H1 (cell line): ENCODE data around the gene HDLBP. TPM values are rescaled to one million over a fixed set of nuclear protein-coding genes. Genes with fewer than 3 reads are reported as not detected.
A peak's percentile ranks its signal among the peaks of the same experiment; 100 is the strongest.

Source experiments
- CTCF ChIA-PET: fragments of 300-600 bp; sonication (Branson Sonifier 250); formaldehyde crosslinking; loops from one replicate; lab custom pipeline; 2021; ENCODE audit not compliant: partially characterized antibody; lab: Charles Lee
- POLR2A ChIA-PET: fragments of 300-600 bp; sonication (Branson Sonifier 250); formaldehyde crosslinking; loops from one replicate; lab custom pipeline; 2021; ENCODE audit warnings: inconsistent platforms; ENCODE audit not compliant: partially characterized antibody; lab: Charles Lee
- DNase-seq, 2 experiments: peaks; one replicate each; pipeline versions ENCODE4 v3.0.0 to v3.0.0-alpha.2; 2010 to 2022; ENCODE audit warnings: low spot score in 2 of 2, low read depth in 1 of 2, mixed read lengths in 1 of 2
- FAIRE-seq: peaks from 2 replicates; lab custom pipeline; 2011; peaks lifted over from hg19 to GRCh38; lab: Jason Lieb, UNC
- H2AFZ ChIP-seq: 2 replicates; pipeline ENCODE4 v1.8.1; 2012; ENCODE audit warnings: low read length, inconsistent platforms
- H2AK5ac ChIP-seq: 2 replicates; pipeline ENCODE4 v1.6.1; 2013; ENCODE audit warnings: low read depth, low read length
- H2BK120ac ChIP-seq: replicated peaks from 2 replicates; pipeline ENCODE3; 2013; ENCODE audit warnings: low read depth, low read length, inconsistent platforms
- H2BK12ac ChIP-seq: 2 replicates; pipeline ENCODE4 v1.6.1; 2013; ENCODE audit warnings: low read depth, low read length
- H2BK15ac ChIP-seq: 2 replicates; pipeline ENCODE4 v1.6.1; 2013; ENCODE audit warnings: low read length
- H2BK20ac ChIP-seq: 2 replicates; pipeline ENCODE4 v1.6.1; 2013; ENCODE audit warnings: low read length
- H2BK5ac ChIP-seq: 2 replicates; pipeline ENCODE4 v1.6.1; 2013; ENCODE audit warnings: low read depth, low read length
- H3K14ac ChIP-seq: 2 replicates; pipeline ENCODE4 v1.6.1; 2013; ENCODE audit warnings: inconsistent platforms; ENCODE audit not compliant: insufficient read length
- H3K18ac ChIP-seq: 2 replicates; pipeline ENCODE4 v1.6.1; 2013; ENCODE audit warnings: low read length; ENCODE audit errors: extremely low read depth
- H3K23ac ChIP-seq: 2 replicates; pipeline ENCODE4 v1.6.1; 2013; ENCODE audit warnings: inconsistent platforms; ENCODE audit not compliant: insufficient read length
- H3K23me2 ChIP-seq: 2 replicates; pipeline ENCODE4 v1.6.1; 2013; ENCODE audit warnings: low read depth, low read length
- H3K27ac ChIP-seq: 2 replicates; pipeline ENCODE4 v1.6.1; 2011; ENCODE audit warnings: low read depth, low read length, inconsistent platforms
- H3K27me3 ChIP-seq, 4 experiments: replicated peaks in 1 of 4; 1 replicate in 1 of 4; 2 replicates in 3 of 4; pipeline versions ENCODE4 v1.6.1 to v1.8.1; 2011 to 2013; ENCODE audit warnings: low read length in 3 of 4, mild to moderate bottlenecking in 3 of 4, inconsistent platforms in 2 of 4, mixed read lengths in 2 of 4, moderate library complexity in 1 of 4; ENCODE audit not compliant: control insufficient read depth in 3 of 4, insufficient read depth in 3 of 4; ENCODE audit errors: extremely low read depth in 1 of 4
- H3K36me3 ChIP-seq, 4 experiments: 2 replicates each; pipeline versions ENCODE4 v1.6.1 to v1.8.1; 2011 to 2013; ENCODE audit warnings: mild to moderate bottlenecking in 4 of 4, low read length in 3 of 4, moderate library complexity in 2 of 4, control low read depth in 1 of 4, inconsistent platforms in 1 of 4; ENCODE audit not compliant: insufficient read depth in 4 of 4, control insufficient read depth in 2 of 4
- H3K4ac ChIP-seq: replicated peaks from 2 replicates; pipeline ENCODE3; 2013; ENCODE audit warnings: low read length, low read depth, mixed read lengths, inconsistent platforms; ENCODE audit not compliant: insufficient read length
- H3K4me1 ChIP-seq, 4 experiments: replicated peaks in 1 of 4; 1 replicate in 1 of 4; 2 replicates in 3 of 4; pipeline versions ENCODE4 v1.6.1 to v1.8.1; 2011 to 2013; ENCODE audit warnings: low read length in 3 of 4, inconsistent platforms in 2 of 4, mixed read lengths in 1 of 4; ENCODE audit not compliant: insufficient read depth in 4 of 4, control insufficient read depth in 3 of 4
- H3K4me2 ChIP-seq, 2 experiments: 2 replicates each; pipeline versions ENCODE4 v1.6.1 to v1.8.1; 2011 to 2013; ENCODE audit warnings: low read depth in 2 of 2, low read length in 2 of 2, control low read depth in 1 of 2, inconsistent platforms in 1 of 2, mild to moderate bottlenecking in 1 of 2; ENCODE audit not compliant: insufficient read depth in 1 of 2
- H3K4me3 ChIP-seq, 4 experiments: fragments of 200-600, 300-600 bp in 1 of 4; sonication (generic), shearing (Covaris generic), sonication (Bioruptor Twin) in 1 of 4; 2 replicates each; pipeline versions ENCODE4 v1.5.1 to v1.8.1; 2011 to 2016; ENCODE audit warnings: low read length in 4 of 4, low read depth in 3 of 4, control low read depth in 2 of 4, inconsistent platforms in 2 of 4, mild to moderate bottlenecking in 2 of 4, mixed read lengths in 1 of 4, moderate library complexity in 1 of 4; ENCODE audit not compliant: insufficient read depth in 2 of 4; ENCODE audit errors: extremely low read depth in 1 of 4
- H3K56ac ChIP-seq: replicated peaks from 2 replicates; pipeline ENCODE3; 2013; ENCODE audit warnings: low read depth, mild to moderate bottlenecking, mixed read lengths, low read length, inconsistent platforms; ENCODE audit not compliant: insufficient read length
- H3K79me1 ChIP-seq: 2 replicates; pipeline ENCODE4 v1.6.1; 2013; ENCODE audit warnings: low read depth, low read length, control low read depth
- H3K79me2 ChIP-seq, 2 experiments: 2 replicates each; pipeline versions ENCODE4 v1.6.1 to v1.8.1; 2012 to 2013; ENCODE audit warnings: low read length in 2 of 2, mild to moderate bottlenecking in 2 of 2, inconsistent platforms in 1 of 2; ENCODE audit not compliant: insufficient read depth in 2 of 2, control insufficient read depth in 1 of 2
- H3K9ac ChIP-seq, 4 experiments: replicated peaks in 1 of 4; 1 replicate in 1 of 4; 2 replicates in 3 of 4; pipeline versions ENCODE4 v1.6.1 to v1.8.1; 2011 to 2013; ENCODE audit warnings: low read depth in 3 of 4, low read length in 3 of 4, control low read depth in 2 of 4, mild to moderate bottlenecking in 2 of 4, moderate library complexity in 2 of 4, inconsistent platforms in 1 of 4; ENCODE audit errors: extremely low read depth in 1 of 4
- H3K9me3 ChIP-seq, 2 experiments: 2 replicates each; pipeline versions ENCODE4 v1.6.1 to v1.8.1; 2012 to 2013; ENCODE audit warnings: mild to moderate bottlenecking in 2 of 2, moderate library complexity in 2 of 2, control low read depth in 1 of 2, inconsistent platforms in 1 of 2, low read depth in 1 of 2, low read length in 1 of 2, mixed read lengths in 1 of 2; ENCODE audit not compliant: insufficient read depth in 2 of 2
- H4K20me1 ChIP-seq, 2 experiments: replicated peaks in 1 of 2; 2 replicates each; pipeline versions ENCODE3 to v1.8.1; 2011 to 2013; ENCODE audit warnings: inconsistent platforms in 2 of 2, low read length in 2 of 2, mild to moderate bottlenecking in 1 of 2; ENCODE audit not compliant: insufficient read depth in 2 of 2, control insufficient read depth in 1 of 2
- H4K5ac ChIP-seq: 2 replicates; pipeline ENCODE4 v1.6.1; 2013; ENCODE audit warnings: low read length, low read depth, mixed read lengths, inconsistent platforms; ENCODE audit not compliant: insufficient read length
- H4K8ac ChIP-seq: 2 replicates; pipeline ENCODE4 v1.8.0; 2013; ENCODE audit warnings: mild to moderate bottlenecking, moderate library complexity, low read length, inconsistent platforms; ENCODE audit not compliant: insufficient read depth; ENCODE audit errors: extremely low read depth
- H4K91ac ChIP-seq: replicated peaks from 2 replicates; pipeline ENCODE3; 2013; ENCODE audit warnings: low read length, mixed read lengths, inconsistent platforms; ENCODE audit not compliant: insufficient read length
- CBX8 ChIP-seq: fragments of 300-800, 300-1000 bp; sonication (generic); IDR thresholded peaks from 2 replicates; pipeline ENCODE4 v1.7.1; 2016; ENCODE audit warnings: low read depth, low read length, borderline replicate concordance
- KDM1A ChIP-seq: fragments of 200-600, 300-600 bp; sonication (generic); IDR thresholded peaks from 2 replicates; pipeline ENCODE4 v1.7.1; 2016; ENCODE audit warnings: mild to moderate bottlenecking, low read length, borderline replicate concordance
- POLR2A ChIP-seq, 2 experiments: IDR thresholded peaks; 1 replicate in 1 of 2; 2 replicates in 1 of 2; pipeline ENCODE4 v1.6.1; 2011; ENCODE audit warnings: low read depth in 2 of 2, low read length in 2 of 2, mild to moderate bottlenecking in 2 of 2; ENCODE audit errors: control extremely low read depth in 1 of 2
- WGBS, 2 experiments: shearing (Covaris generic) in 1 of 2; methylation state at CpG; one replicate each; pipeline versions ENCODE4 v1.1.6 to v1.1.7; 2013 to 2015; ENCODE audit warnings: low lambda C conversion rate in 2 of 2, mixed read lengths in 2 of 2, inconsistent platforms in 1 of 2, low coverage in 1 of 2, missing lambda C conversion rate in 1 of 2; ENCODE audit not compliant: insufficient replicate concordance in 2 of 2, insufficient coverage in 1 of 2, insufficient read length in 1 of 2; ENCODE audit errors: extremely low coverage in 1 of 2, missing lambda C conversion rate in 1 of 2; 5-methylcytosine and 5-hydroxymethylcytosine counted together
- polyA plus RNA-seq, 7 experiments: library from polyadenylated mRNA; depleted of rRNA in 3 of 7; stranded (reverse) in 5 of 7; unstranded in 2 of 7; fragments of >200 nt in 5 of 7; fragments of 200-250 nt in 2 of 7; gene quantifications; 1 replicate in 5 of 7; 2 replicates in 1 of 7; 4 replicates in 1 of 7; pipeline versions ENCODE4 v1.2.1 to v1.2.3, GENCODE V29; 2011 to 2013; ENCODE audit warnings: missing spikeins in 2 of 7, mixed read lengths in 2 of 7
- total RNA-seq: library from RNA; stranded (reverse); fragmentation: NEBNext Ultra II Directional; extraction: Animal tissue kit (Norgen Biotek cat#: 25700); gene quantifications from 2 replicates; pipeline ENCODE4 v1.2.1, GENCODE V29; 2021

The HDLBP gene
- total and polyA plus RNA-seq, 2 of the 8 experiments (the other 6 are each of a cell fraction or from before 2014, with no cell fraction given), result 185 to 360 TPM

DNA sequence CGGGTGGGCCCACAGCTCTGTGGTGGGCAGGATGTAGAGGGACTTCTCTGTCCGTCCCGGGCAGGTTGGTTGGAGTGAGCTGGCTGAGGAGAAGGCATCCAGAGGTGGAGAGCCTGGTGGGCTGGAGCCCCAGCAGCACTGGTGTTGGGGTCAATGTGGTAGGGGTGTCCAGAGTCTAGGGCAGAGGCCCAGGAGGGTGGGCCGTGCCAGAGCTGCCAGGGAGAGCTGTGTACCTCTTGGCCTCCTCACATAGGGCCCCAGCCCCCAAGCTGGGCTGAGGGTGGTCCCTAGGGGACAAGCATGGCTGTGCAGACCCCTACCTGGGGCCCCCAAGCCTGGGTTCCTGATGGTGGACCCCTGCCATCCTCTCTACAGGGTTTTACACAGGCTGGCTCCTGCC lies 111.0 kb downstream of the HDLBP start:
- ChIA-PET POLR2A (no interaction called here), CTCF (interaction anchor here (0.6 to 1.2 kb wide), 2 partner anchors 17 to 173 kb away, joined by 3 to 5 read pairs; no protein-coding TSS in a partner anchor)
- Histone ChIP-seq H3K36me3 (no peaks in the 10 kb centered on the region), H3K14ac (no peak overlapping the region), H3K9me3 (no peaks in the 10 kb centered on the region), H3K4ac (no peak overlapping the region), H4K5ac (no peak overlapping the region), H2BK5ac (no peak overlapping the region), H2AK5ac (no peak overlapping the region), H3K79me2 (no peaks in the 10 kb centered on the region), H3K27me3 (no peaks in the 10 kb centered on the region), H4K20me1 (peaks cover 0 to 1% of the 10 kb centered on the region in 2 experiments), H2AFZ (no peak overlapping the region), H3K56ac (no peak overlapping the region), H3K27ac (no peak overlapping the region), H3K4me3 (no peak overlapping the region), H2BK15ac (no peak overlapping the region), H3K23ac (no peak overlapping the region), H3K79me1 (no peaks in the 10 kb centered on the region), H3K4me2 (no peak overlapping the region), H4K8ac (peak overlapping the region; percentile 35; the same call in 1 of the 2 replicates), H2BK20ac (no peak overlapping the region), H4K91ac (no peak overlapping the region), H2BK12ac (no peak overlapping the region), H3K9ac (no peak overlapping the region), H2BK120ac (no peak overlapping the region), H3K18ac (no peak overlapping the region), H3K23me2 (no peaks in the 10 kb centered on the region), H3K4me1 (no peaks in the 10 kb centered on the region; a peak in 1 of 7 replicates)
- WGBS, 2 experiments, result 92% methylated on average over 4 of the region's 4 CpGs; no CpG with 5 or more reads in 1 of the 2 experiments
- DNase-seq (no peak), FAIRE-seq (no peak)
- TF ChIP-seq CBX8 (no peak), KDM1A (no peak), POLR2A (IDR thresholded peaks at IDR 0.05; ENCODE audit: control extremely low read depth in 1 of 2, low read depth in 2 of 2, low read length in 2 of 2) (no peak)
